Esophagus muscularis mucosa (tissue), 4 donors: Measurements from ENCODE around the gene CIC. TPM values are rescaled to one million over a fixed set of nuclear protein-coding genes. Genes with fewer than 3 reads are reported as not detected.
A peak's percentile ranks its signal among the peaks of the same experiment; 100 is the strongest.

Experiments used
- DNase-seq: peaks from one replicate; pipeline ENCODE4 v3.0.0-alpha.2; 2017; ENCODE audit errors: extremely low spot score
- H3K27ac ChIP-seq, 4 donors: fragments of 200-600 bp; sonication (generic); replicated peaks in 1 of 4; 1 replicate in 3 of 4; 2 replicates in 1 of 4; pipeline ENCODE4 v1.5.1; 2016 to 2019; ENCODE audit warnings: mild to moderate bottlenecking in 1 of 4
- H3K27me3 ChIP-seq, 4 donors: fragments of 200-600 bp; sonication (generic); one replicate each; pipeline versions ENCODE4 v1.5.1 to v1.6.0; 2016 to 2019
- H3K36me3 ChIP-seq, 4 donors: fragments of 200-600 bp; sonication (generic); one replicate each; pipeline ENCODE4 v1.5.1; 2016 to 2019
- H3K4me1 ChIP-seq, 4 donors: fragments of 200-600 bp; sonication (generic); one replicate each; pipeline ENCODE4 v1.5.1; 2016 to 2019
- H3K4me3 ChIP-seq, 4 donors: fragments of 200-600 bp; sonication (generic); 1 replicate in 2 of 4; 2 replicates in 2 of 4; pipeline ENCODE4 v1.5.1; 2016 to 2019; ENCODE audit warnings: mild to moderate bottlenecking in 4 of 4, moderate library complexity in 1 of 4
- H3K9me3 ChIP-seq, 4 donors: fragments of 200-600 bp; sonication (generic); 1 replicate in 3 of 4; 2 replicates in 1 of 4; pipeline ENCODE4 v1.5.1; 2016 to 2019
- CTCF ChIP-seq, 3 experiments: fragments of 200-600 bp in 2 of 3; fragments of 450-650 bp in 1 of 3; sonication (generic) in 2 of 3; IDR thresholded peaks; one replicate each; pipeline ENCODE4 v1.5.1; 2017 to 2019; ENCODE audit warnings: antibody characterized with exemption in 3 of 3, mild to moderate bottlenecking in 2 of 3, moderate library complexity in 1 of 3
- EP300 ChIP-seq: sonication (generic); formaldehyde crosslinking; IDR thresholded peaks from one replicate; pipeline ENCODE4 v1.6.1; 2017; ENCODE audit warnings: antibody characterized with exemption
- POLR2A ChIP-seq: fragments of 450-650 bp; IDR thresholded peaks from one replicate; pipeline ENCODE4 v1.6.1; 2017; ENCODE audit warnings: antibody characterized with exemption, moderate library complexity, mild to moderate bottlenecking, low read depth
- POLR2AphosphoS5 ChIP-seq, 2 donors: sonication (generic); formaldehyde crosslinking; IDR thresholded peaks; one replicate each; pipeline ENCODE4 v1.6.1; 2017; ENCODE audit warnings: antibody characterized with exemption in 2 of 2
- WGBS: methylation state at CpG from one replicate; pipeline ENCODE4 v1.1.5; 2018; 5-methylcytosine and 5-hydroxymethylcytosine counted together
- intact Hi-C: fragments of 100-400 bp; cut with DNase I; formaldehyde crosslinking; loops from one replicate; pipeline ENCODE4 v1.15.1; 2023
- total RNA-seq, 4 donors: library from RNA; depleted of rRNA; stranded (reverse); fragments of >200 nt; gene quantifications; one replicate each; pipeline versions ENCODE4 v1.1.0 to v1.2.1, GENCODE V29; 2016

The CIC gene
- total RNA-seq, 4 donors from 2014 or later = 37.8 to 74.2 (median 56.3) TPM

- WGBS = 100% methylated on average over 3 of the region's 3 CpGs
- H3K36me3 ChIP-seq = peaks cover 3 to 42% (median 22%) of the 10 kb centered on the region in 4 donors
- no peaks in the 10 kb centered on the region for H3K9me3 ChIP-seq
- intact Hi-C loops = no loop called here
- no peak for DNase-seq
- H3K4me1 ChIP-seq = peaks cover 39 to 63% (median 56%) of the 10 kb centered on the region in 4 donors
- TF ChIP-seq CTCF (IDR thresholded peaks at IDR 0.05) = no peak
- TF ChIP-seq POLR2A = no peak
- TF ChIP-seq EP300 = no peak
- TF ChIP-seq POLR2AphosphoS5 (IDR thresholded peaks at IDR 0.05) = no peak
- H3K27ac ChIP-seq = peak overlapping the region in 3 of 4 donors; percentile 95 to 100 (median 100)
- peak overlapping the region; percentile 79 to 92 (median 86) for H3K4me3 ChIP-seq
- no peaks in the 10 kb centered on the region for H3K27me3 ChIP-seq
Observed at GRCh38 chr19:42241279-42241678, 27.8 kb upstream of the CIC start.

- Histone ChIP-seq H3K27ac (peak overlapping the region; percentile 95 to 100 (median 100)), H3K36me3 (peaks cover 0 to 39% (median 14%) of the 10 kb centered on the region in 4 donors), H3K9me3 (no peaks in the 10 kb centered on the region), H3K4me3 (peak overlapping the region; percentile 79 to 92 (median 86)), H3K27me3 (no peaks in the 10 kb centered on the region), H3K4me1 (peaks cover 47 to 71% (median 63%) of the 10 kb centered on the region in 4 donors)
- no peak for DNase-seq
- TF ChIP-seq POLR2AphosphoS5 (IDR thresholded peaks at IDR 0.05) (no peak), POLR2A (no peak)
- intact Hi-C loops = no loop called here
- 0% methylated on average over 19 of the region's 49 CpGs for WGBS
Observed at GRCh38 chr19:42242069-42242511, 27.0 kb upstream of the CIC start.

- TF ChIP-seq POLR2AphosphoS5 (IDR thresholded peaks at IDR 0.05) = peak; percentile 96
- no peak for TF ChIP-seq EP300
- peak; percentile 67 for TF ChIP-seq POLR2A
- TF ChIP-seq CTCF (IDR thresholded peaks at IDR 0.05) = peak in 1 of 3 experiments; percentile 7
- no peaks in the 10 kb centered on the region for H3K27me3 ChIP-seq
- H3K36me3 ChIP-seq = peaks cover 0 to 39% (median 11%) of the 10 kb centered on the region in 4 donors
- 0% methylated on average over 46 of the region's 76 CpGs for WGBS
- intact Hi-C loops = no loop called here
- no peaks in the 10 kb centered on the region for H3K9me3 ChIP-seq
- peaks cover 51 to 78% (median 66%) of the 10 kb centered on the region in 4 donors for H3K4me1 ChIP-seq
- H3K4me3 ChIP-seq = peak within 1 kb of the TSS; percentile 79 to 92 (median 86)
- peak within 1 kb of the TSS; percentile 95 to 100 (median 100) for H3K27ac ChIP-seq
- DNase-seq = peak; percentile 99
Observed at GRCh38 chr19:42242512-42243409, 26.3 kb upstream of the CIC start, which contains the start of gene GSK3A. Gene GSK3A, minus strand, starts transcription at chr19:42242602. Its CDS starts 137 bp downstream, at chr19:42242465.

- H3K27ac ChIP-seq = peak overlapping the region; percentile 95 to 100 (median 100)
- no peaks in the 10 kb centered on the region for H3K27me3 ChIP-seq
- intact Hi-C loops = loop anchor here (5.0 kb wide), 1 partner anchor 53 kb away; no protein-coding TSS in a partner anchor
- peaks cover 60 to 86% (median 75%) of the 10 kb centered on the region in 4 donors for H3K4me1 ChIP-seq
- peak overlapping the region; percentile 79 to 92 (median 86) for H3K4me3 ChIP-seq
- H3K36me3 ChIP-seq = peaks cover 5 to 39% (median 22%) of the 10 kb centered on the region in 4 donors
- no peaks in the 10 kb centered on the region for H3K9me3 ChIP-seq
- peak; percentile 99 for DNase-seq
- no peak for TF ChIP-seq POLR2A
- TF ChIP-seq POLR2AphosphoS5 (IDR thresholded peaks at IDR 0.05) = peak; percentile 88 to 95
- TF ChIP-seq CTCF (IDR thresholded peaks at IDR 0.05) = peak; percentile 63 to 87 (median 73)
- 2% methylated on average over 38 of the region's 45 CpGs for WGBS
Observed at GRCh38 chr19:42244347-42245220, 24.5 kb upstream of the CIC start.
